ENCODE results near the gene ARHGEF16. TPM values are rescaled to one million over a fixed set of nuclear protein-coding genes. Genes with fewer than 3 reads are reported as not detected.

The ARHGEF16 gene
- total and polyA plus RNA-seq, 2 donors from 2014 or later = 15.5 to 39.3 TPM

- Histone ChIP-seq H3K27me3 (ENCODE audit: control insufficient read depth, insufficient read depth, low read length) (no peaks in the 10 kb centered on the region), H3K9ac (ENCODE audit: low read length in 3 of 3) (no peak overlapping the region), H3K9me3 (ENCODE audit: control insufficient read depth in 2 of 3, insufficient read depth in 1 of 3, low read length in 3 of 3) (no peaks in the 10 kb centered on the region), H3K36me3 (ENCODE audit: control insufficient read depth in 2 of 3, insufficient read depth in 3 of 3, low read length in 3 of 3) (no peaks in the 10 kb centered on the region), H3K4me3 (ENCODE audit: low read length in 3 of 3) (no peak overlapping the region), H3K4me1 (ENCODE audit: control insufficient read depth in 2 of 3, insufficient read depth in 2 of 3, low read depth in 1 of 3, low read length in 3 of 3) (no peaks in the 10 kb centered on the region), H3K27ac (ENCODE audit: low read depth in 2 of 2, low read length in 2 of 2) (no peak overlapping the region)
- DNase-seq (no peak), FAIRE-seq (no peak)
- no peak for TF ChIP-seq CTCF (IDR thresholded peaks at IDR 0.05; ENCODE audit: borderline replicate concordance, extremely low read depth, insufficient read depth)
- intact Hi-C loops (cut with DNase I) = no loop called here
Measured at GRCh38 chr1:3441410-3441847, 13.0 kb upstream of the ARHGEF16 start.

GRCh38 chr1:3441880-3442279 is 12.6 kb upstream of the ARHGEF16 start:
- Histone ChIP-seq H3K4me1 (ENCODE audit: control insufficient read depth in 2 of 3, insufficient read depth in 2 of 3, low read depth in 1 of 3, low read length in 3 of 3) (no peaks in the 10 kb centered on the region), H3K4me3 (ENCODE audit: low read length in 3 of 3) (no peak overlapping the region), H3K9me3 (ENCODE audit: control insufficient read depth in 2 of 3, insufficient read depth in 1 of 3, low read length in 3 of 3) (no peaks in the 10 kb centered on the region), H3K36me3 (ENCODE audit: control insufficient read depth in 2 of 3, insufficient read depth in 3 of 3, low read length in 3 of 3) (no peaks in the 10 kb centered on the region), H3K27me3 (ENCODE audit: control insufficient read depth, insufficient read depth, low read length) (no peaks in the 10 kb centered on the region), H3K27ac (ENCODE audit: low read depth in 2 of 2, low read length in 2 of 2) (no peak overlapping the region), H3K9ac (ENCODE audit: low read length in 3 of 3) (no peak overlapping the region)
- intact Hi-C loops (cut with DNase I) = no loop called here
- DNase-seq (peak in 1 of 5 donors; percentile 42), FAIRE-seq (no peak)
- no peak for TF ChIP-seq CTCF (IDR thresholded peaks at IDR 0.05; ENCODE audit: borderline replicate concordance, extremely low read depth, insufficient read depth)

- intact Hi-C loops (cut with DNase I) = no loop called here
- no peak overlapping the region for H3K27ac ChIP-seq (ENCODE audit: low read depth in 2 of 2, low read length in 2 of 2)
- H3K27me3 ChIP-seq (ENCODE audit: control insufficient read depth, insufficient read depth, low read length) = no peaks in the 10 kb centered on the region
- H3K36me3 ChIP-seq (ENCODE audit: control insufficient read depth in 2 of 3, insufficient read depth in 3 of 3, low read length in 3 of 3) = no peaks in the 10 kb centered on the region
- no peak overlapping the region for H3K9ac ChIP-seq (ENCODE audit: low read length in 3 of 3)
- H3K4me3 ChIP-seq (ENCODE audit: low read length in 3 of 3) = no peak overlapping the region
- DNase-seq (peak in 1 of 5 donors; percentile 59), FAIRE-seq (no peak)
- H3K9me3 ChIP-seq (ENCODE audit: control insufficient read depth in 2 of 3, insufficient read depth in 1 of 3, low read length in 3 of 3) = peaks cover 0 to under 1% (median under 1%) of the 10 kb centered on the region in 3 donors
- H3K4me1 ChIP-seq (ENCODE audit: control insufficient read depth in 2 of 3, insufficient read depth in 2 of 3, low read depth in 1 of 3, low read length in 3 of 3) = no peaks in the 10 kb centered on the region
- TF ChIP-seq CTCF (IDR thresholded peaks at IDR 0.05; ENCODE audit: borderline replicate concordance, extremely low read depth, insufficient read depth) = no peak
Measured at GRCh38 chr1:3442331-3442730, 12.1 kb upstream of the ARHGEF16 start.

- no peaks in the 10 kb centered on the region for H3K4me1 ChIP-seq (ENCODE audit: control insufficient read depth in 2 of 3, insufficient read depth in 2 of 3, low read depth in 1 of 3, low read length in 3 of 3)
- peaks cover 0 to 2% (median 2%) of the 10 kb centered on the region in 3 donors for H3K9me3 ChIP-seq (ENCODE audit: control insufficient read depth in 2 of 3, insufficient read depth in 1 of 3, low read length in 3 of 3)
- no peak overlapping the region for H3K4me3 ChIP-seq (ENCODE audit: low read length in 3 of 3)
- no peaks in the 10 kb centered on the region for H3K36me3 ChIP-seq (ENCODE audit: control insufficient read depth in 2 of 3, insufficient read depth in 3 of 3, low read length in 3 of 3)
- intact Hi-C loops (cut with DNase I) = no loop called here
- no peak for TF ChIP-seq CTCF (IDR thresholded peaks at IDR 0.05; ENCODE audit: borderline replicate concordance, extremely low read depth, insufficient read depth)
- no peaks in the 10 kb centered on the region for H3K27me3 ChIP-seq (ENCODE audit: control insufficient read depth, insufficient read depth, low read length)
- FAIRE-seq (no peak), DNase-seq (peak in 1 of 5 donors; percentile 29)
- H3K9ac ChIP-seq (ENCODE audit: low read length in 3 of 3) = no peak overlapping the region
- no peak overlapping the region for H3K27ac ChIP-seq (ENCODE audit: low read depth in 2 of 2, low read length in 2 of 2)
Measured at GRCh38 chr1:3442901-3443300, 11.6 kb upstream of the ARHGEF16 start.
